Stimulated activated CD8-positive, alpha-beta memory T cell treated with anti-CD3 and anti-CD28 coated beads, Interleukin-15, amount 100 ng/mL, for 4 hours (primary cell): Measurements from ENCODE around the gene MMADHC.
"Not testable (repeated sequence)": the region's sequence is repeated elsewhere in the genome, so short reads cannot be mapped to it uniquely, and the experiment has no call there.

Experiments
- DNase-seq, 2 donors: peaks; one replicate each; pipeline ENCODE4 v3.0.0-alpha.2; 2020; ENCODE audit warnings: low read depth in 2 of 2

The MMADHC gene

GRCh38 chr2:149595056-149595963 is 7.7 kb upstream of the MMADHC start:
- DNase-seq: no peak

DNA sequence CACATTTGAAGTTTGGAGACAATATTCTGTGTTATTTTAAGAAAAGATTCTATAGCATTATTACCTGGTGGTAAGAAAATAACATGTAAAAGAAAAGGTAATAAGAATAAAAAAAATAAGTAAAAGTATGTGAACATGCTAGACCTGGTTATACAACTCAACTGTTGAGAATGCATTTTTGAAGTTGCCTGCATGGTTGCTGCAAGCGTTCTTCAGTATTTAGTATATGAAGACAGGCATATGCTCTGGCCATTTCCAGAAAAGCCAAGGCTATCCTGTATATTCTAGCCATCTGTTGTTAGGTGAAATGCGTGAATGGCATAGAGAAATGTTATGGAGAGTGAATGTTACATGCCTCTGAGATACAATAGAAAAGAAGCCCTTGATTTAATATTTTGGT is 6.8 kb upstream of the MMADHC start:
- DNase-seq: no peak

DNA sequence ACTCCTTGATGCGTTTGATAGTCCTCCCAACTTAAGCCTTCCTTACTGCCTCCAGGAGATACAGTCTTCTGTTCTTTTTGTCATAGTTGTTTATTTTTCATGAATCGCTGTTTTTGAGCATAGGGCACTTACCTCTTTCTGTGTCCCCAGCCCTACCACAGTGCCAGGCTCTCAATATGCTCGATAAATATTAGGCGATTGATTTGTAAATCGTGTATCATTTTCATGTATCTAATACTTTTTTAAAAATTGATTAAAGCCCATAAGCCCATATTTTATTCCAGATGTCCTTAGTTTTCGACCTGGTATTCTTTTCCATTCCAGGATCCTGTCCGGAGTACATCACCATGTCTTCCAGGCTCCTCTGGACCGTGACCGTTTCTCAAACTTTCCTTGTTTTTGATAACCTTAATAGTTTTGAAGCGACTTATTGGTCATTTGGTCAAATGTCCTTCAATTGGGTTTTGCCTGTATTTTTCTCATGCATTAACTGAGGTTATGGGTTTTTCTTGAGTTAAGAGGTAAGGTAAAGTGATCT is 444 bp upstream of the MMADHC start:
- DNase-seq: no peak

GRCh38 chr2:149586898-149587219 is 716 bp downstream of the MMADHC start:
- no peak for DNase-seq

DNA sequence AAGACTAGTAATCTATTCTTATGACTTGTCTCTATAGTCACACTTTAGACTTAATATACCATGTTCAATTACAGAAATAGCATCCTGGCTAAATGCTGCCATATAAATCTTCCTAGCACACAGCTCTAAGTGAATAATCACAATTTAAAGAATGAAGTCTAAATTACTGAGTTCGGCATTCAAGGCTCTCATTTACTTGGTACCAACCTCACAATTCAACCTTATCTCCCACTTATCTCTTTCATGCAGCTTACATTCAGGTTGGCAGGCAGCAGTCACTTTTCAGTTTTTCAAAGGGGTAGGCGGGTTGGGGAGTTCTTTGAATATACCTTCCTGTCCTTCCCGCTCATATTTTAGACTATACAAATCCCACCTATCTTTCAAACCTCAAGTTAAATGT is 1.5 kb downstream of the MMADHC start:
- no peak for DNase-seq

GRCh38 chr2:149585166-149585885 is 2.2 kb downstream of the MMADHC start:
- DNase-seq: no peak

DNA sequence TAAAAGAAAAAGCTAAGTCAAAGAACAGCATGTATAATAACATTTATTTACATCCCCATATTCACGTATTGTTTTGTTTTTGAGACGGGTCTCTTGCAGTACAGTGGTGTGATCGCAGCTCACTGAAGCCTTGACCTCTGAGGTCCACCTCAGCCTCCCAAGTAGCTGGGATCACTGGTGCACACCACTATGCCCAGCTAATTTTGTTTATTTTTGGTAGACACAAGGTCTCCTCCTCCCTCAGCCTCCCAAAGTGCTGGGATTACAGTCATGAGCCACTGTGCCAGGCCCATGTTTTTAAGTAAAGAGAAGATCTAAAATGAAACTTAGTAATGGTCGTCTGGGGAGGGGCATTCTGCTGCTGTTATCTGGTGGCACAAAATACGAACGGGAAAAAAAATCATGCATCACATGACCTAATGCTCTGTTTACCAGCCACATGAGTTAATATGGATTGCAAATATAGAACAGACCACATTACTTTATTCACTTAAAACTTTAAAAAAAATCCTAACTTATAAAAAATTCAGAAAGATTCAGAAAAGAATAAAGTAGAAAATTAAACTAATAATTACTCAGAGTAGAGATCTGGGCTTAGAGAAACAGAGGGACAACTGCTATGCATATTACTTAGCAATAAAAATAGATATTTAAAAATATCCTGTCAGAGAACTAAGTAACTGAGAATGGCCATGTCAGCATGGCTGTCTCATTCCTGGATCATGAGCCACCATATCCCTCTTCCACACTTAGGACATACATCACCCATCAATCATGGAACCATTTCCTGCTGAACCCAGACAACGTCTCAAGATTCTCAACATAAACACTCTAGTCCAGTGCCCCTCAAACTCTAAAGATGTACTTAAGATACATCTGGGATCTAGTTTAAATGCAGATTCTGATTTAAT is 7.3 kb downstream of the MMADHC start:
- no peak for DNase-seq

DNA sequence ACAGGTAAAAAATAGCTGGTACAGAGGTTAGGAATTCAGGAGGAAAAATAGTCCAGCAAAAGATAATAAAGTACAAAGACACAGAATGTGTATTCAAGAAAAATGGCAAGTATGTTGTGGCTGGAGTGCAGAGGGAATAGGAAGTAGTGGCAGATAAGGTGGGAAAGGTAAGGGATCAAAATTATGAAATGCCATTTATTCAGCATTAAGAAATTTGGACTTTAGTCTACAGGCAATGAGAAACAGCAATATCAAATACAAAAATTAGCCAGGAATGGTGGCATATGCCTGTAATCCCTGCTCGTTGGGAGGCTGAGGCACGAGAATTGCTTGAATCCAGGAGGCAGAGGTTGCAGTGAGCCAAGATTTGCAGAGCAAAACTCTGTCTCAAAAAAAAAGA is 10.3 kb downstream of the MMADHC start:
- DNase-seq: no peak

GRCh38 chr2:149575752-149576151 is 11.8 kb downstream of the MMADHC start:
- DNase-seq: no peak

DNA sequence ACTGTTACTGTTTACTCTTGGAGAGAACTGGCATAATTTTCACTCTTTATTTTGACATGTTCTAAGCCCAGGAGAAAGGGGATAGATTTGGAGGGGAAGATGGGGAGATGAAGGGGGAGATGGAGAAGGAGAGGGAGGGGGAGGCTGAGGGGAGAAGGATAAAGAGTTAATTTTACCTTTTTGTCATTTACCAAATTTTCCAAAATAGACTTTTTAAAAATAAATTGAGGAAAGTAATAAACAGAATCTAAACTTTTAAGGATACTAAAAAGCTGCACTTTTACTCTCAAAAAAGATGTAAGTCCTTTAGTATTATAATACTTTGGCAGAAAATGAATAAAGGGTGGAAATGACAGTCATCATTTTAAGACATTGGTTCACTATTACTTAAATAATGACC is 12.3 kb downstream of the MMADHC start:
- no peak for DNase-seq

DNA sequence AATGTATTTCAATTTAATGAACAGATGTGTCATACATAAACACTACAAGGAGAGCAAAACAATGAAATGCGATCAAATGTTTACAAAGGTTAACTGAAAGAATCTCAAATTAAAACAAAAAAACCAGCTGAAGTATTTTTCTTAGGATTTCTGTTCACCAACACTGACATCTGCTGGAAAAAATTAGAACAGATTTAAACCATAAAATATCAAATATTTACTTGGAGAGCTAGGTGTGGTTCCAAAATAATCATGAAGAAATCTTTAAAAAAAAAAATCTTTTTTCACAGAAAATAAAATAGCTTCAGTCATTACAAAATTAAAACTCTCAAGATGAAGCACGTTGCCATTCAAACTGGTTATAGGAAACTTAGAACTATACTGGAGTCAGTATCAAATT is 13.8 kb downstream of the MMADHC start:
- no peak for DNase-seq

DNA sequence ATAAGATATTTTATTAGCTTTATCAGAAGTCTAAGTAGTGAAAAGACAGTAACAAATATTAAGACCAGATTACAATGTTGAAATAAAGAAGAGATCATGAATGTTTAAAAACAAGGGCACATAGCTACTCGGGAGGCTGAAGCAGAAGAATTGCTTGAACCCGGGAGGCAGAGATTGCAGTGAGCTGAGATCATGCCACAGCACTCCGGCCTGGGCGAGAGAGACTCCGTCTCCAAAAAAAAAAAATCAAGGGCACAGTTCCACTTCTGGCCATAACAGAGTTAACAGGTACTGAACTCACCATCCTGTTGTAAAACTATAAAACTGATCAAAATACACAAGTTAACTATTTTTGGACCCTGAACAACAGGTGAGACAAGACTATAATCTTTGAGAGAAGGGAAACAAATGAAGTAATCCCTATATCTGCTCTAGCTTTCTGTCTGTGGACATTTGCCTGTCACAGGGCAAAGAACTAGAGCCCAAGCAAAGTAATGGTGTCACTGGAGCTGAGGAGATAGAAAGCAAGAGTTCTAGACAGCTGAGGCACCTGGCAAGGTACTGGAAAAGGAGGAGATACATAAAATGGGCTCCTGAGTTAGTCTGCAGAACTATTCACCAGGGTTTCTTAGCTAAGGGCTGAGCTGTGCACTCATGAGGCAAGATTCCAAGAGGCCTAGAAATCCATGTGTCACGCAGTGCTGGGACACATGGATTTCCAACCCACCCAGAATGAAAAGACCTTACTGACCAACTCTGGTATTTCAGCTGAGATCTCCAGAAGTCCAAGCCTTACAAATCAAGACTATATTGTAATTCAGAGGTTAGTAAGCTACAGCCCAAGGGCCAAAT is 15.2 kb downstream of the MMADHC start:
- DNase-seq: no peak

- no peak for DNase-seq
These were observed 19.4 kb downstream of the MMADHC start for GRCh38 chr2:149568138-149568537.

GRCh38 chr2:149566652-149567051 is 20.9 kb downstream of the MMADHC start:
- no peak for DNase-seq

DNA sequence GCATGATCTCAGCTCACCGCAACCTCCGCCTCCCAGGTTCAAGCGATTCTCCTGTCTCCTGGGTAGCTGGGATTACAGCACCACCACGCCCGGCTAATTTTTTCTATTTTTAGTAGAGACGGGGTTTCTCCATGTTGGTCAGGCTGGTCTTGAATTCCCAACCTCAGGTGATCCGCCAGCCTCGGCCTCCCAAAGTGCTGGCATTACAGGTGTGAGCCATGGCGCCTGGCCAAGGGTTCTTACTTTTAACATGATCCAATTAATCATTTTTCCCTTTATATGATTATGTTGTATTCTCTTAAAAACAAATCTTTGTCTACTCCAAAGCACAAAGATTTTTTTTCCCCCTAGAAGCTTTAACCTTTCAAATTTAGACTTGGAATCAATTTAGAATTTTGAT is 21.9 kb downstream of the MMADHC start:
- DNase-seq: not testable (repeated sequence)

DNA sequence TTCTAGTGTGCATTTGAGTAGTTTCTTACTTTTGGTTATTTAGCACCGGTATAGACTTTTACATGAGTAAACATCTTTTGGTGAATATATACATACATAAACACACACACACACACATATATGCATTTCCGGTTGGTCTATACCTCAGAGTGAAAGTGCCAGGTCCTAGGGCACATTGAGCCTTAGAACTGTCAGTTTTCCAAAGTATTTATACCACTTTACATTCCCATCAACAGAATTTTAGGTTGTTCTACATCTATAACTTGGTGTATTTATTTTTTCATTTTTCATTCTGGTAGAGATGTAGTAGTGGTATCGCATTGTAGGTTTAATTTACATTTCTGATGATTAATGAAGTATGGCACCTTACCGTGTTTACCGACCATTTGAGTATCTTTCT is 22.6 kb downstream of the MMADHC start:
- no peak for DNase-seq

- no peak for DNase-seq
These were observed 23.5 kb downstream of the MMADHC start for GRCh38 chr2:149564097-149564496.

GRCh38 chr2:149562324-149562723 is 25.3 kb downstream of the MMADHC start:
- DNase-seq: no peak

DNA sequence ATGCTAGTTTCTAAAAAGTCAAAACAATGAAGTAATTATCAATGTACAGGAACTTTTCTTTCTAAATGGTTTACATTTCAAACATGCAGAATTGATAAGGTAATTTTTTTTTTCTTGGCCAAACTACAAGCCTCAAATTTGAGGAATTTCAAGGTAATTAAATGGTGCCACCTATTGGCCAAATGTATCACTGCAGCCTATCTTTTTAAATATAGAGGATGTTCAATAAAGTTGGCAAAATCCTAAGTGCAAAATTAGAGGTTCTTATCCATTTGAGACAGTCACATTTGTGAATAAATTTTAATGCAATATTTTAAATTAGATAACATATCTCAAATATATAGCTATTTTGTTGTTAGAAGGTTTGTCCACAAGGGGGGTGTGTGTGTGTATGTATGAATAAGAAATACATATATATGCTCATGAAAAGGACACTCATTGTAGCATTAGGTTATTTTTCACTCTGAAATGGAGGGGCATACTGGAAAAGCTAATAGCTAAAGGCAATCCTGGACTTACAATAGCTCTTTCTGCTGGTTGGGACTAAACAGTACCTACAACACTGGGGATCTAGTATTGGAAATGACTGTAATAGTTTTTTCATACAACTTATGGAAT is 26.2 kb downstream of the MMADHC start:
- DNase-seq: no peak

- DNase-seq: no peak
These were observed 28.1 kb downstream of the MMADHC start for GRCh38 chr2:149559341-149560068.
